GM21423 (cell line): Measurements from ENCODE around the gene THOC7.
A peak's percentile ranks its signal among the peaks of the same experiment; 100 is the strongest.

Experiments used
- ATAC-seq: cut with Tn5 transposase; IDR thresholded peaks from one replicate; pipeline ENCODE4 v1.9.1; 2021; ENCODE audit warnings: mild to moderate bottlenecking, moderate library complexity; ENCODE audit not compliant: unreplicated experiment

The THOC7 gene

DNA sequence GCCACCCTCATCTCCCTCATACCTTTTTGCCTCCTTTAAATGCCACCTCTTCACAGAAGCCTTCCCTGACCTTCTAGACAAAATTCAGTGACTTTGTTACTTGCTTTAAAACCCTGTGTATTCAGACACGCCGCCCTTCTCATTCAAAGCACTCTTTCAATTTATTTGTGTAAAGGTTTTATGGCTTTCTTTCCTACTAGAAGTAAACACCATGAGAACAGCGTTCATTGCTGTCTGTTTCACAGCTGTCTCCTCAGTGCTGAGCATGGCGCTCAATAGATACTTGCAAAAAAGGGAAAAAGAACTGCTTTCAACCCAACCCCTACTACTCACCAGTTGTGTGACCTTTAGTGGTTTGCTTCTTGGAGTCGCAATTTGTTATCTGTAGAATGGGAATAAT, 17.0 kb upstream of the THOC7 start:
- ATAC-seq = no peak

DNA sequence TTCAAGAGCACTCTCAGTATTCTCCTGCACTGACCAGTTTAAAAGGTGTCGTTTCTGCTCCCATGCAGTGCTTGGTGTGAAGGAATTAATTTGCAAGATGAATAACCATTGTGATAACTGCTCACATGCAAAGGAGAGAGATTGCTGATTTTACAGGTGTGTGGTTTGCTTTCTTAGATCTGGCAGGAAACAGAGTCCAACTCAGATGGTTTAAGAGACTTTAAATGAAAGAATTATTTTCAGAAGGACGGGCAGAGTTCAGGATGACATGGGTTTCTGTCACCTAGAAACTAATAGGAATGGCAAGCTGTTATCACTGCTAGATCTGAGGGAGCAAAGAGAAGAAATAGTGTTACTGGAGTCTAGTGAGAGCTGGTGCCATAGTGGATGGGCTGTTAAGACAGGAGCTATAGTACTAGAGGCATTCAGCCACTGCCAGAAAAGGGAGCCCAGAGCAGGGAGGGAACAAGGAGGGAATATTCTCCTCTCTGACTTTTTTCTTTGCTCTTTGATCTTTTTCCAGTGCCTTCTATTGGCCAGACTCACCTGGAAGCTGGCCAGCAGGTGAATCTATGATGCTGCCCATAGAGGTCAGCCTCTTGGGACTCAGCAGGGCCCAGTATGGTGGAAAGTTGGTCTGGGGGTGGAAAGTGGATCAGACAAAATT, 14.9 kb upstream of the THOC7 start:
- no peak for ATAC-seq

DNA sequence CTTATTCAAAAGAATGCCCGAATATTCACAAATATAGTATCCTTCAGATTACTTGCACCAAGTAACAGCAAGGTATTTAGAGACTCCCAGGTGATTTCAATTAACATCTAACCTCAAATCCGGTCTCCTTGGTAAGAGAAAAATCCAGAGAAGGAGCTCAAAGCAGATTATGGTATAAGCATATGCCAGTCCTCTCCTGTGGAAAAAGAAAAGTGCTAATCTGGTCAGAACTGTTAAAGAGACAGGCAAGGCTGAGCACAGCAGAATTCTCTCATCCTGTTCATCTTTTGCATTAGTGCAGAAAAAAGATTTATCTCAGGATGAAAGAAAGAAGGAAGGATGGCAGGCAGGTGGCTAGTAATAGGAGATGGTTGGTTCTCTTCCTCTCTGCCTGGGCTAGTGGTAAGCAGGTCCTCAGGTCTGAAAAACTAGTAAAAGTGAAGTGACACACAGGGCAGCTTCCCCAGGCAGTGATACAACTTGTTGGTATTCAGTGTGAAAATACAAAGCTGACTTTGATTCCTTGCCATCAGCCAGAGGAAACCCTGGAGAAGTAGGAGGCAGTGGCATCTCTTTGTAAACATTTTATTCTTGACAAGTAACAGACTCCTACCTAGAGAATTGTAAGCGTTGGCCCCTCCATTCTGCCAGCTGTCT, 14.3 kb upstream of the THOC7 start:
- no peak for ATAC-seq

DNA sequence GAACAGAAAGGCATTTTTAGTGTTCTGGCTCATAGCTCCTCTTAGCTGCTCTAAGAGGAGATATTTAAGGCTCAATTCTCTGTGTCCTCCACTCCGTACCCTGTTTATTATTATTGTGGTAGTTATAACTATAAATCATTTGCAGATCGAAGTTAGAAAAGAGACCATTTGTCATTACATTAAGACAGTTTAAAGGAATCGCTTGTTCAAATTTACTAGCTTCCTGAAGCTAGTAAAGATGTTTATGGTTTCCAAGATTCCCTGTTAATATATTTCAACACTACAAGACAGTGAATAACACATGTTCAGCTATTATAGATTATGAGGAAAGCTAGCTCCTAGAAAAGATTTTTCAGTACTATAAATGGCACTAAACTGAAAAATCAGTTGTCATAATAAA, 12.7 kb upstream of the THOC7 start:
- ATAC-seq = no peak

DNA sequence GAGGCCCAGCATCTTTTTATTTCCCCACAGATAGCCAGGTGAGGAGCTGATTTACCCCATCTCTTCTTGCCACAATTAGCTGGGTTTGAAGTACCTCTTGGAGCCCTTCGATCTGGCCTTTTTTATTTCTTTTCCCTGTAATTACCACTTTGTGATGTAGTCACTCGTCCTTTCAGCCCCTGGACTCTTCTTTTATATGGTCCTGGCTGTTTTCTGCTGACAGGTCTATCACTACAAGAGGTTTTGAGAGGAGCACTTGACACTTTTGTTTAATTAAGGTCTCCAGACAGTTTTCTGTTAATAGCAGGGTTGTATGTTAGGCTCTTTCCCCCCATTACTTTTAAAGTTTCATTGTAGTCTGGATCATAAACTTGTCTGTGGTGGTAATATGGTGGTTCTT, 11.9 kb upstream of the THOC7 start:
- no peak for ATAC-seq

DNA sequence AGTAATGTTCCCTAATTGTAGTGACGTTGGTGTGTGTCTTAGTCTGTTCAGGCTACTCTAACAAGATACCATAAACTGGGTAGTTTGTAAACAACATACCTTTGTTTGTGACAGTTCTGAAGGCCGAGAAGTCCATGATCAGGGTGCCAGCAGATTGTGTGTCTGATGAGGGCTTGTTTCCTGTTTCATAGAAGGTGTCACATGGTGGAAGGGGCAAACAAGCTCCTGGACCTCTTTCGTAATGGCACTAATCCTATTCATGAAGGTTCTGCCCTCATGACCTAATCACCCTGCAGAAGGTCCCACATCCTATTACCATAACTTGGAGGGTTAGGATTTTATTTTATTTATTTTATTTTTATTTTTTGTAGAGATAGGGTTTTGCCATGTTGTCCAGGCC, 11.2 kb upstream of the THOC7 start:
- no peak for ATAC-seq

DNA sequence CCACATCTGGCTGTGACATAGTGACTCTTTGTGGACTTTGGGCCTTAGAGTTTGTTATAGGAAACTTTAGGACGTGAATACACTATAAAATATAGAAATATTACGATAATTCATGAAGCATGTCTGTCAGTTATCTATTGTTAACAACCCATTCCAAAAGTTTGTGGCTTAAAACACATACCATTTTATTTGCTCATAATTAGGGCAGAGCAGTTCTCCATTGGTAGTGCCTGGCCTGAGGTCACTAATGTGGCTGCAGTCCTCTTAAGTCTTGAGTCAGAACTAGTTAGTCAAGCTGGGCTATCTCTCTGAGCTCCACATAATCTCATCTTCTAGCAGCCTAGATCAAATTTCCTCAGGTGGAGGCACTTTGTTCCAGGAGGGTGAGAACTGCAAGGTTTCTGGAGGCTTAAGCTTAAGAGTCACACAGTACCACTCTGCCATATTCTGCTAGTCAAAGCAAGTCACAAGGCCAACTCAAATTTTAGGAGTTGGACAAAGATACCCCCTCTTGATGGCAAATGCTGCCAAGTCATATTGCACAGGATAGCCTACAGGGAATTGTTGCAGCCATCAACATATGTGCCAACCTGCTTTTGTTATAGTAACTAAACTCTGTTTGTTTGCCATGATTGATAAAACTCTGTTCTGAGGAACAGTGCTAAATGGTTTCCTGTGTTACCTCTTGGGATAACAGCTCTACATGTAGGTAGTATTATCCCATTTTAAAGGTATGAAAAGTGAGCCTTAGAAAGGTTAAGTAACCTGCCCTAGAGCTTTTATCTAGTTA, 8.7 kb upstream of the THOC7 start:
- no peak for ATAC-seq

DNA sequence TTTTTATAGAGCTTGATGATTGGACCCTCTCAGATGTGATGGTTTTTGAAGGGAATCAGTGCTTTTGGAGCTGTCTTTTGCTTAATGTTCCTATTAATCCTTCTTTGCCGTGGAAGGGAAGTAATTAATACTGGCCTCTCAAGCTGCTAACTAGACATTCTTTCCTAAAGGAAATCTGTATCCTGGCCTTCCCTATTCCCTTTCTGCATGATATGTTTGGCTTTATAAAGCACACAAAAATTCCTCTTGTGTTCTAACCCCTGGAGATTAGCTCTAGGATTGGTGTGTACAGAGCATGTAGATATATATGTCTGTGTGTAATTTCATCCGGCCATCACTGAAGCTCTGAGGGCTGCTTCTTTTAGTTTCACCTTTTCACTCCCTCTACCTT, 7.0 kb upstream of the THOC7 start:
- no peak for ATAC-seq

DNA sequence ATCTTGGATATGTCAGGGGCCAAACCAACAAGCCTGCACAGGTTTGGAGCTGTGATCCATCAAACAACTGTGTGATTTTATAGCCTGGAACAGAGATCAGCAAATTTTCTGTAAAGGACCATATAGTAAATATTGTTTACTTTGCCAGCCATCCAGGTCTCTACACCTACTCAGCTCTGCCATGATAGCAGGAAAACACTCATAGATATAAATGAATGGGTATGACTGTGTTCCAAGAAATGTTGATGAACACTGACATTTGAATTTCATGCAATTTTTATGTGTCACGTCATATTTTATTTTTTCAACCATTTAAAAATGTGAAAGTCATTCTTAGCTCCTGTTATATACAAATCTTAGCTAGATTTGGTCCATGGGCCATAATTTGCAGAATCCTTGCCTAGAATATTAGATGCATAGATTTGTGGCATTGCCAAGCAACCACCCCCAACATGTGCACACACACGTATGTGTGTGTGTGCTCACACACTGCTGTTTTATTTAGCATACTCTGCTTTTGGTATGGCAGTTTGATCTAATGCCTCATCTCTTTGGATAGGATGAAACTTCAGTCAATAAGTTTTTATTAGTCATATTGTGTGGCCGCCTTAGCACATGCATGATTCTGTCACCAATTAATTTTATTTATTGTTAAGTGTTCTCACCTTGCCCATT, 6.5 kb upstream of the THOC7 start:
- no peak for ATAC-seq

DNA sequence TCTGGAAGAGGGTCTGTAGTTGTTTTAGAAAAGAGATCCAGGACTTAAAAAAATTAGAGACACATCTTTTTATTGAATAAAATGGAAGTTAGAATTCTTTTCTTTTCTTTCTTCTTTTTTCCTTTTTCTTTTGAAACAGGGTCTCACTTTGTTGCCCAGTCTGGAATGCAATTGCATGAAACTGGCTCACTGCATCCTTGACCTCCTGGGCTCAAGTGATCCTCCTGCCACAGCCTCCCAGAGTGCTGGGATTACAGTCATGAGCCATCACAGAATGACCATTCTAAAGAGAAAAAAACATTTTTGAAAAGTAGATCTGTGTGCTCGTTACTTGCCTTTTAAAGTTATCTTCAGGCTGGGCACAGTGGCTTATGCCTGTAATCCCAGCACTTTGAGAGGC, 3.6 kb upstream of the THOC7 start:
- ATAC-seq = no peak

DNA sequence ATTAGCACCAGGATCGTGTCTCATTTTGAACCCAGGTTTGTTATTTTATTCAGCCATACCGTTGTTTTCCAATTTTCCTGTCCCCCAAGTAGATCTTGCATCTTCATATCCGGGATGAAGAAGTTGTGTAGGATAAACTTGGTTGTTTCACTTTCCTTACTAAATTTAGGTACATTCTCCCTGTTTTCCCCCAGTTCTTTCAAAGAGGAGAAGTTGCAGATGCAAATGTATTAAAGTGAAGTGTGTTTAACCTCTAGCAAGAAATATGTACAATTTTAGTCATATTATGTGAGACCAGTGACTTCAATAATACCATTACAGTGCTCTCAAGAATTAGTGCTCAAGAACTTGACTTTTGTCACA, 1.3 kb upstream of the THOC7 start:
- no peak for ATAC-seq

DNA sequence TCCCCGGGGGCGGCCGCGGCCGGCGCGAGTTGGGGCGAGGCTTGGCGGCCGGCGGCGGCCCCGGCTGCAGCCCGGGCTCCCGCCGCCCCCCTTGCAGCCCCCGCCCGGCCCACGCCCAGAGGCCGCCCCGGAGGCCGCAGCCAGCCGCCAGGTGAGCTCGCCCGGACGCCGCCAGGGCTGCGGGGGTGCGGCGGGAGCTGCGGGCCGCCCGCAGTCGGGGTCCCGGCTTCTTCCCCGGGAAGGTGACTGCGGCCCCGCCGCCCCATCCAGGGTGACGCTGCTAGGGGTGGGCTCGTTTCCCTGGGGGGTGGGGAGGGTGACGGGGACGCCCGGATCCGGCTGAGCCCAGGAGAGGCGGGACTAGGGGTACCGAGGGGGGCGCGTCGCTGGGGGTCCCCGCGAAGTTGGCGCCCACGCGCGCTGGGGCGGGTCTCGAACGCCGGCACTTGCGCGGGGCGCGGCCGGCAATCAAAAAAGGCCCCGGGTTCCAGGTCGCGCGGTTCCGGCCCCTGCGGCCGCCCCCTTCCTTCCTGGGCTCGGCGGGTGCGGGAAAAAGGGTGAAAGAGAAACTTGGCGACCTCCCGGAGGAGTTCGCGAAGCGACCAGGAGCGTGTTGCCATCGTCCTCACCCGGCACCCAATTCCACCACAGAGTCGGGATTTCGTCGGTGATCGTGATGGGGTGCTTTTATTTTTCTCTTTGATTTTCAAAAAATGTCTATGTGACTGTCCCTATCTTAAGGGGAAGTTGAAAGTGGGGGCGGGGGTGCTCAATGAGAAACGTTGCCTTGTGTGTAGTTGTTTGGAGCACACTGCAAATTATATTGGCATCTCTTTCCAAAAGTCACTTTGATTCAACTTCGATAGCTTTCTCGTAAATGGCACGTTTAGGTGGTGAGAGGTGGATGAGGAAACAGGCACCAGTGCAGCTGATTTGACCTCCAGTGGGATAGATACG, 681 bp upstream of the THOC7 start:
- ATAC-seq = peak; percentile 43

DNA sequence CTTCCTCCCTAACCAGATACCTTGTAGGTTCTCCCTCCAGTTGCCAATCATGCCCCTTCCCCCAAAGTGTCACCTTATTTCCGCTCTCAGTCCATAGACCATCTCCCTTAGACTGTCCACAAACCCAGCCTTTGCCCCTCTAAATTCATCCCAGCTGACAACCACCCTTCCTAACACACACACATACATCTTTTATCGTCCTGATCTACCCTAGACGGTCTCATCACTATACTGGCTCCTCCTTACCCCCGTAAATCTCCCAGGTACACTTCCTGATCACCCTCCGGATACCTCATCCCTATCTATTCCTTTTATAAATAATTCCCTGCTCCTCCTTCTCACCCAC, 828 bp downstream of the THOC7 start:
- ATAC-seq = no peak

DNA sequence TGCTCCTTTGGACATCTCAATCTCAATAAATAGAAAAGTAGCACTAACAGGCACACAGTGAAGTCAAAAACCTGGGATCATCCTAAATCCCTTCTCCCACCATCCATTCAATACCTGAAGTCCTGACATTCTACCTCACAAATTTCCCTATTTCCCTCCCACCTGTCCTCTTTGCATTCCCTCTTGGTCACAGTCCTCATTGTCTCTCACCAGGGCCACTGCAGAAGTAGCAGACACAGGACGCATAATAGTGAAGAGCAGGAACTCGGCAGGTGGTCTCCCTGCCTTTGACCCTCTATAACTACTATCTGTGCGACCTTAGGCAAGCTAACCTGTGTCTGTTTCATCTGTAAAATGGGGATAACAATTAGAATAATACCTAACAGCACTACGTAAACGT, 2.3 kb downstream of the THOC7 start:
- no peak for ATAC-seq

DNA sequence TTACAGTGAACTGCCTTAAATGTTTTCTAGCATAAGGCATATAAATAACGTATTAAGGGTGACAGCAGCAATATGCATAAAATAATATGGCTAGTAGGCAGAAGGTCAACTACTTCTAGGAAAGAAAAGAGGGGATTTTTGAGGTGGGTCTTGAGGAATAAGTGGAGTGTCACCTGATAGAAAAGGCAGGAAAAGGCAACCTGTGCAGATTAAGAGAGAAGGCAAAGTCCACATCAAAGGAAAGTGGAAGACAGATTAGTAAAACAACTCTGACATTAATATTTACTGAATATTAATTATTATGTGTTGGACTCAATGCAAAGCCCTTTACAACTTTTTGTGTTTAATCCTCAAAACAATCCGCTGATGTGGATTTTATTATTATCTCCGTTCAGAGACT, 2.8 kb downstream of the THOC7 start:
- no peak for ATAC-seq

DNA sequence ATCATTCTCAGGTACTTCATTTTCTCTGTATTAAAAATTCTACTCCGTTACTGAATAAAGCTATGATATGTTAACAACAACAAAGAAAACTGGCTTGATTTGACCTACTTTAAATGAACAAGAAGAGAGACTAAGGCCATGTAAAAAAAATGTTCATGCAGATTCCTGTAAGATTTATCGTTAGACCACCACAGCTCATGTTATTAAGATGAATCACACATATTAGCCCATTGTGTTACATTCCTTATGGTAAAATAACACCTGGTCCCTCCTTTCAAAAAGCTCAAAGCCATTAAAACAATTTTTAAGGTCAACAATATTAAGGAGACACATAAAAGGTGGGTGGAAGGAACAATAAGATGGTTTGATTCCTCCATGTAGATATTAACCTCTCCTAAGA, 6.3 kb downstream of the THOC7 start:
- ATAC-seq = no peak

DNA sequence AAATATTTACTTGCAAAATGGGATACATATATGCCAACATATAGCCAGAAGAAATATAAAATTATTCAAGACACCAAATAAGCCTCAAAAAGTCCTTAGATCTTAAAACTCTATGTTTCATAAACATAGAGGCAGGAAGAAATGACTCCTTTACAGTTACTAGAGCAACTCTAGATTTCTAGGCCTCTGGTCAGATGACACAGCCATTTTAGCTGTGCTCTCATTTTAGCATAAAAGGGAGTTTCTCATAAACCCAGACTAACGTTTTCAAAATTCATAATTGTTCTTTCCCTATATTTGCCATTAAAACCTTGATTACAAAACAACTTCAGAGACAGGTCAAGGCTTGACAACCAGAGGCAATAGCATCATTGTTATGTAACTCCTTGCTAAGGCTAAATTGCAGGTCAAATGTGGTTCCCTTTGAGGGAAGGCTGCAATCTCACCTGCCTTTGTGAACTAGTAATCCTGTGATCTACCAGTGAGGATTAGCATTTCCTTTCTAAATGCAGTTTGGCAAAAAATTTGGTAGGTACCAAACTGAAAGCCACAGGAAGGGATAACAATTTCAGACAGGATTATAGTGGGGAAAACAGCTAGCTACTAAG, 8.2 kb downstream of the THOC7 start:
- no peak for ATAC-seq

DNA sequence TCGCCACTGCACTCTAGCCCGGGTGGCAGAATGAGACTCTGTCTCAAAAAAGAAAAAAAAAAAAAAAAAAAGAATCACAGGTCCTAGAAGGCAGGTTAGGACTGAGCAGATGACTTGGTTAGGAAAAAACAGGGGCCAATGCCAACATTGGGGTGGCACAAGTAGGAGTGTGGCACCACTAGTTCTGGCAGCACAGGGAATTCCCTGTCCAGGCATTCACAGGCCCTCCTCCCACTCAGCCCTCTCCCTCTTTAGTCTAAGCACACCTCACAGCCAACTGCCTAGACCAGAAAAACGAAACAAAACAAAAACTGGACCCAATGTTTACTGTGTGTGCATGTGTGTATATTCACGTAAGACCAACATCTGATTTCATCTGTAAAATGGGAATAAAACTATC, 10.5 kb downstream of the THOC7 start:
- no peak for ATAC-seq

DNA sequence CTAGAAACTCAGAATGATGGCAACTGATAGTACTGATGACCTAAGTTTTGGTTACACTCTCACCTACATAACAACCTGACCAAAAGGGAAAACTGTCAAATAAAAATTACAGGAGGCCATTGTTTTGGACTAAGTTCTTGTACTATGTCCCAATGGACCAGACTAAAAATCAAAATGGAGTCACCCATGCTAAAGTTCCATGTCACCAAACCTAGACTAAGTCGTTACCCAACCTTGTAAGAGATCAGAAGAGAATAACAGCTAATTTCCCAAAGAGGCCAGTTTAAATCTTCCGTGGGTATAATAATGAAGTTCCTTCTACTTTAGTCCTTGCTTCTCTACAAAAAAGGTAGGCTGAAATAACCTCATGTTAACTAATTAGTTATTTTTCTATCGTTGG, 12.3 kb downstream of the THOC7 start:
- ATAC-seq = no peak

DNA sequence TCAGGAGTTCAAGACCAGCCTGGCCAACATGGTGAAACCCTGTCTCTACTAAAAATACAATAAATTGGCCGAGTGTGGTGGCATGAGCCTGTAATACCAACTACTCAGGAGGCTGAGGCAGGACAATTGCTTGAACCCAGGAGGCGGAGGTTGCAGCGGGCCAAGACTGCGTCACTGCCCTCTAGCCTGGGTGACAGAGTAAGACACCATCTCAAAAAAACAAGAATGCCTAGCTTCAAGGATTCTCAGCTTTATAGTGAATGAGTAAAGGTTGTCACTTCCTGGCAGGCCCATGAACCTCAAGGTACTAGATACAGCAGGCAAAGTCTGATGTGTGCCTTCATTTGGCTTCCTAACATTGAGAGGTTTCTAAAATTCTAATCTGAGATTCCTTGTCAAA, 14.4 kb downstream of the THOC7 start:
- no peak for ATAC-seq
